CD4-positive, alpha-beta T cell treated with Interleukin-21 for 1 hour (primary cell): ENCODE measurements around the gene LSM14B.

Experiments
- DNase-seq: peaks from one replicate; pipeline ENCODE4 v3.0.0-alpha.2; 2020

Gene LSM14B

DNA sequence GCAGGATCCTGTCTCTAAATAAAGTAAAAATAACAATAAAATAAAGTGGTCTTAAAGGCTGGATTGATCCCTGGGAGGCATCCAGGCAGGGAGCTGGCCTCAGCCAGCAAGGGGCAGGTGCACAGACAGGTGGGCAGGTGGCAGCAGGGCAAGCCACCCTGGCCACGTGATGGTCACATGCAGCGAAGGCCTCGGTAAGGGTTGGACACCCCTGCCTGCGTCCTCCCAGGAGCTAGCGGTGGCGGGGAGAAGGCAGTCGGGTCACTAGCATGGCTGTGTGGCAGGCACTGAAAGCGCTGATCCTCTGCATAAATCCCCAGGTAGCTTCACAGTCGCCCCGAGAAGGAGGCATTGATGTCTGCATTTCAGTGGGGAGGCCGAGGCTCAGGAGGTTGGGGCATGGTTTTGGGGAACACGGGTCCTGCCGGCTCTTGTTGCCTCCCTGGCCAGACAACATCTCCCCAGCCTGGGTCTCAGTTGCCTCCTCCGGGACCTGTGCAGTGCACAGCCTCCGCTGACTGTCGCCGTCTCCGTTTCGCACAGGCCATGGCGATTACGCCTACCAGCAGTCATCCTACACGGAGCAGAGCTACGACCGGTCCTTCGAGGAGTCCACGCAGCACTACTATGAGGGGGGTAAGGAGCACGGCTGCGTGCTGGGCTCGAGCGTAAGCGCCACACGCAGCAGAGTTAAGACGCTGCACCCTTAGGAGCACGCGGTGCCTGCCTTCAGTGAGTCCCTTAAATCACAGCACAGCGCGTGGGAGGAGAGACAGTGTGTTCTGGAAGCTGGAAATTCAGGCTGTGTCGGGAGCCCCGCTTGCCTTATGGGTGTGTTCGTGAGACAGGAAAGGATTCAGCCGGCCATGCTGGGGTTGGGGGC, 42.8 kb downstream of the LSM14B start:
- DNase-seq, result no peak

DNA sequence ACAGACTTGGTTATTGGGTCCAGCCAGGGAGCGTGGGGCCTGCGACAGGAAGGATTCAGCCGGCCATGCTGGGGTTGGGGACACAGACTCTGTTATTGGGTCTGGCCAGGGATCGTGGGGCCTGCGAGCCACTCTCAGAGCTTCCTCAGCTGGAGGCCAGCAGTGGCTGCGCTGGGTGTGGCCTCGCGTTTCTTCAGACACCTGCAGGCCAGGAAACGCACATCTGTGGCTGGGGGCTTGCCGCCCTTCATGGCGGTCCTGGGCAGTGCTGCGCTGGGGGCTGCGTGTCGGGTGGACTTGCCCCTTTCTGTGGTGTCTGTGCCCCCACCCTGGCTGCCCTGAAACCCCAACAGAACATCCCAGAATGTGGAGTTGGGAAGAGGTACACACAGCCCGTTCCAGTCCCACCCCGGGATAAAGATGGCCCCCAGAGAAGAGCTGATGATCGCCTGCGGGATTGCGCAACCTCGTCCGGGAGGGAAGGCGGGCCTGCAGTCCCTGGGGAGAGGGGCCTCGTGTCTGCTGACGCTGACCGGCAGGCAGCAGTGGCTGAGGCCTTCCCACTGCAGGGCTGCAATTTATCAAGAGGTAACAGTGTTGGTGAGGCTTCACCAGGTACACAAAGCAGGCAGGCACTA, 43.6 kb downstream of the LSM14B start:
- DNase-seq, result no peak

DNA sequence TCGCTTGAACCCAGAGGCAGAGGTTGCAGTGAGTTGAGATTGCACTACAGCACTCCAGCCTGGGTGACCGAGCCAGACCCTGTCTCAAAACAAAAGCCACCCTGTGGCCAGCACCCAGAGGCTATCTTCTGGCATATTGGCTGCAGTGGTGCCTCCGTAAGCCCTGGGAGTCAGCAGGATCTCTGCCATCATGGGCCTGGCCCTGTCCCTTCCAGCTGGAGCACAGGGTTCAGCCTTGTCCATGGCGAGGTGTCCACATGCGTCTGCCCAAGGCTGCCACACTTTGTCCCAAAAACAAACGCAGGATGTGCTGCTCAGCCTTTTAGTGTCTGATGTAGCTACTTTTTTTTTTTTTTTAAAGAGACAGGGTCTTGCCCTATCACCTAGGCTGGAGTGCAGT, 45.2 kb downstream of the LSM14B start:
- DNase-seq, result no peak

- DNase-seq, result no peak
Observed at GRCh38 chr20:62168061-62168460, 45.8 kb downstream of the LSM14B start.

DNA sequence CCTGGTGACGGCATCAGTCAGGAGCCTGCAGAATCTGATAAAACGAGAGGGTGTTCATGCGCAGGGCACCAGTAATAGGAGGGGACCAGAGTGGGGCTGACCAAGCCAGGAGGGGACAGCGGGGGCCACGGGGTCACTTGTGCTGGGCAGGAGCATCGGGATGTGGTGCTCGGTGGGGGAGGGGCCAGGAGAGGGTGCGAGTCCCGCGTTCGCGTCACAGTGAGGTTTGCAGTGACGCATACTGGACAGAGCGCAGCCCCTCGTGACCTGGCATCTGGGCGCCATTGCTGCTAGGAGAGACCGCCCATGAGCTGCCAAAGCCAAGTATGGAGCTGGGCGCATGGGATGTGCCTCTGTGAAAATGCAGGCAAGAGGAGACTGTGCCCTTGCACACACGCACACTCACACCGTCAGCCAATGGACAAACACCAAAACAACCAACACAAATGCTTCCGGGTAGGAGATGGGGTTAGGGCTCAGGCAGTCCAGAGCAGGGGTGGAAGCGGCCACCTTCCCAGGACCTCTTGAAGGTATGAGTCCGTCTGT, 46.7 kb downstream of the LSM14B start:
- no peak for DNase-seq

GRCh38 chr20:62170536-62170935, 48.3 kb downstream of the LSM14B start:
- DNase-seq, result no peak

- no peak for DNase-seq
Observed at GRCh38 chr20:62171245-62171644, 49.0 kb downstream of the LSM14B start.

GRCh38 chr20:62172666-62173065, 50.4 kb downstream of the LSM14B start:
- DNase-seq, result no peak

- no peak for DNase-seq
Observed at GRCh38 chr20:62174021-62174804, 51.9 kb downstream of the LSM14B start.

- no peak for DNase-seq
Observed at GRCh38 chr20:62174870-62175624, 52.8 kb downstream of the LSM14B start.

GRCh38 chr20:62175711-62176110, 53.4 kb downstream of the LSM14B start:
- no peak for DNase-seq

DNA sequence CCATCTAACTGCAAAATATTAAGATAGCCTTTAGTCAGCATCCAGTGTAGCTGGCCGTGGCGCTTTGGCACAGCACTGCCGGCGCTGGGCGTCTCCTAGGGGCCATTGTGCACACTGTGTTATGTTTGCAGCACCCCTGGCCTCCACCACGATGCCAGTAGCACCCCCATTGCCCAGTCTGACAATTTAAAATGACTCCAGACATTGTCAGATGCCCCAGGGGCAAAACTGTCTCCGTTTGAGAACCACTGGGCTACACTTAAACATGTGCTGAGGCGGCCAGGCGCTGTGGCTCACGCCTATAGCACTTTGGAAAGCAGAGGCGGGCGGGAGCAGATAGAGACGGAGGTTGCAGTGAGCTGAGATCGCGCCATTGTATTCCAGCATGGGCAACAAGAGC, 54.6 kb downstream of the LSM14B start:
- DNase-seq, result no peak

GRCh38 chr20:62177307-62177706, 55.0 kb downstream of the LSM14B start:
- DNase-seq, result no peak

DNA sequence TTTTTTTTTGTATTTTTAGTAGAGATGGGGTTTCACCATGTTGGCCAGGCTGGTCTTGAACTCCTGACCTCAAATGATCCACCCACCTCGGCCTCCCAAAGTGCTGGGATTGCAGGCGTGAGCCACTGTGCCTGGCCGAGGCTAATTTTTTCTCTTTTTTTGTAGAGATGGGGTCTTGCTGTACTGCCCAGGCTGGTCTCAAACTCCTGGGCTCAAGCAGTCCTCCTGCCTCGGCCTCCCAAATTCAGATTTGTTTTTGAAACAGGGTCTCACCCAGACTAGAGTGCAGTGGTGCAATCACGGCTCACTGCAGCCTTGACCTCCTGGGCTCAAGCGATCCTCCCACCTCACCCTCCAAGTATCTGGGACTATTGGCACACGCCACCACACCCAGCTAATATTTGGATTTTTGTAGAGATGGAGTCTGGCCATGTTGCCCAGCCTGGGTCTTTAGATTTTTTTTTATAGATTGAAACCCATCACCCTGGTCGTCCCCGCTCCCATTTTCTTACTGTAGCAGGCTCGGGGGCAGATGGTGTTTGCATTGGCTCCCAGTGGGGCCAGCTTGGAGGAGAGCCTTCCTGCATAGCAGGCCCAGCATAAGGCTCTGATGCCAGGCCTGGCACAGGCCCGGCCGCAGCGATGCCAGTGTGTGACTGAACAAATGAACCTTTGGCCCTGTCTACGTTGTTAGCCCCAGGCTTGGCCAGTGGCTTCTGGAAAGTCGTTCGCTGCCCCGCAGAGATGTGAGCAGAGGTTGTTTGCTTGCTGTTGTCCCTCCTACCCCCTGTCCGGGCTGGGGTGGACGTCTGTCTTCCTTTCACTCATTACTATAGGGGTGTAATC, 56.3 kb downstream of the LSM14B start:
- DNase-seq, result no peak

- no peak for DNase-seq
Observed at GRCh38 chr20:62179162-62179504, 56.9 kb downstream of the LSM14B start.

- no peak for DNase-seq
Observed at GRCh38 chr20:62181808-62182207, 59.5 kb downstream of the LSM14B start.

GRCh38 chr20:62182469-62183425, 60.5 kb downstream of the LSM14B start, which contains the start of gene MTG2:
Gene MTG2 (plus strand): TSS chr20:62183028. CDS start chr20:62193421, 10,393 bp downstream.
- peak; percentile 95 for DNase-seq

DNA sequence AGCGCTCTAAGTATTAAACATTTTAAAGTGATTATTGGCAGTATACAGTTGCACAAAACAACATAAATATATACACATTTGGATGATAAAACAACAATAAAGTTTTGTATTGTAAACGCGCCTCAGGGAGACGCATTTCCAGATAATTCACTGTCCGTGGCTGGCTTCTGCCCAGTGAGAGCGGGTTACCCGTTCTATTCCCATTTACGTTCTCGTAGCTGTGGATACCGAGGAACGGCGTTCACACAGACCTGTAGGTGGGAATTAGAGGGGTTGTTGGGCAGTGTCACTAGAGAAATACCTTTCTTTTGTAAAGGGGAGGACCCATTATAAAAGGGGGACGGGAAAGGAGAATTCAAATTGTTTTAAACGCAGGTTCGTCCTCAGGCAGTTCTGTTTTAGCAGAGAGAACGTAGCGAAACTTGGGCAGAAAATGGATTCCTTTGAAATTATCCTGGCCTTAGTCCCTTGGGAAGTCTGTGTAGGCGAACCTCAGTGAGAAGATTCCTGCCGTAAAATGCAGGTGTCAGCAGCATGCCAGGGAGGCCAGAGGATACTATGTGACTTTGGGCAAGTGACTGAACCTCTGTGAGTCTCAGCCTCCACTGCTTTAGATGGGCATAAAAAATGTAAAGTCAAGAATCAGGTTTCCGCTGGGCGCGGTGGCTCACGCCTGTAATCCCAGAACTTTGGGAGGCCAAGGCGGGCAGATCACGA, 61.3 kb downstream of the LSM14B start:
- DNase-seq, result peak; percentile 7
